Measurements from ENCODE around the gene RBFOX2. TPM values are rescaled to one million over a fixed set of nuclear protein-coding genes. Genes with fewer than 3 reads are reported as not detected.
A peak's percentile ranks its signal among the peaks of the same experiment; 100 is the strongest.
"Not testable (repeated sequence)": the region's sequence is repeated elsewhere in the genome, so short reads cannot be mapped to it uniquely, and the experiment has no call there.

Gene RBFOX2
- polyA plus RNA-seq, 1 donor: 67.0 TPM

DNA sequence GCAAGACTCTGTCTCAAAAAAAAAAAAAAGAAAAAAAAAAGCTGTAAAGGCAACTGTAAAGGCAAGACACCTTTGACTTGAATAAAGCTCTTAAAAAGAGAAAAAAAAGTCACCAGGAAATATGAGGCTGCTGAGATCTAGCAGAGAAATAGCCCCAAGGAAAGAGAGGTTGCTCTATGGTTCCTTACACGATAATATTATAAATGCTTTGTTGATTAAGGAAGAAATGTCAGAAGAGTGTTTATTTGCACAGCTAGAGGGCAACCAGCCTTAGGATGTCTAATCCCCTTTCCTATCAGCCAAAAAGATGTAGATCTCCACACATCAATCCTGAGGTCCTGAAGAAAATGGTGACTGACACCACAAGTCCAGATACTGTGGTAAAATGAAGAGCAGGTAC is 32.0 kb downstream of the RBFOX2 start:
- no peak overlapping the region for H3K4me3 ChIP-seq (ENCODE audit: low read length)
- no peaks in the 10 kb centered on the region for H3K36me3 ChIP-seq (ENCODE audit: control insufficient read depth, insufficient read depth, low read length)
- WGBS (ENCODE audit: insufficient coverage, low lambda C conversion rate): 63% methylated on average over 1 of the region's 1 CpG
- peak overlapping the region; percentile 37 for H3K27ac ChIP-seq (ENCODE audit: low read length)
- no peaks in the 10 kb centered on the region for H3K27me3 ChIP-seq (ENCODE audit: control insufficient read depth, insufficient read depth, low read length)
- H3K9me3 ChIP-seq (ENCODE audit: control insufficient read depth, low read depth, low read length): no peaks in the 10 kb centered on the region
- H3K4me1 ChIP-seq (ENCODE audit: control insufficient read depth, insufficient read depth, low read length): peaks cover 4% of the 10 kb centered on the region
- no peak for DNase-seq

DNA sequence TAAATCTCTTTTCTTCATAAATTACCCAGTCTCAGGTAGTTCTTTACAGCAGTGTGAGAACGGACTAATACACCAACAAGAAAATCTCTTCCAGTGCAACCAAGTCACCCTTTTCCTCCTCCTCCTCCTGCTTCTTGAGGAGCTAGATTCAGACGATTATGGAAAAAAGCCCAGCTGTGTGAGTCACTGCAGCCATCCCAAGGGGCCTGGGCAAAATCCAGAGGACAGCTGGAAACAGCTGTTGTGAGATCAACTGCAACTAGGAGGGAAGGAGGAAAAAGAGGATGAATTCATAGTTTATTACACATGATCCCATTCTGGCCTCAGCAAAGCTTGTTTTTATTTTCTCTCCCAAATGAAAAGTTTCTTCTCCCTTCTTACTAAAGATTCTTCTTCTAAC is 32.9 kb downstream of the RBFOX2 start:
- DNase-seq: peak; percentile 68 to 74
- no CpG with 5 or more reads among the region's 2 CpGs for WGBS (ENCODE audit: insufficient coverage, low lambda C conversion rate)
- H3K4me3 ChIP-seq (ENCODE audit: low read length): no peak overlapping the region
- H3K4me1 ChIP-seq (ENCODE audit: control insufficient read depth, insufficient read depth, low read length): peaks cover 7% of the 10 kb centered on the region
- no peaks in the 10 kb centered on the region for H3K36me3 ChIP-seq (ENCODE audit: control insufficient read depth, insufficient read depth, low read length)
- H3K9me3 ChIP-seq (ENCODE audit: control insufficient read depth, low read depth, low read length): no peaks in the 10 kb centered on the region
- H3K27ac ChIP-seq (ENCODE audit: low read length): peak overlapping the region; percentile 59
- no peaks in the 10 kb centered on the region for H3K27me3 ChIP-seq (ENCODE audit: control insufficient read depth, insufficient read depth, low read length)

DNA sequence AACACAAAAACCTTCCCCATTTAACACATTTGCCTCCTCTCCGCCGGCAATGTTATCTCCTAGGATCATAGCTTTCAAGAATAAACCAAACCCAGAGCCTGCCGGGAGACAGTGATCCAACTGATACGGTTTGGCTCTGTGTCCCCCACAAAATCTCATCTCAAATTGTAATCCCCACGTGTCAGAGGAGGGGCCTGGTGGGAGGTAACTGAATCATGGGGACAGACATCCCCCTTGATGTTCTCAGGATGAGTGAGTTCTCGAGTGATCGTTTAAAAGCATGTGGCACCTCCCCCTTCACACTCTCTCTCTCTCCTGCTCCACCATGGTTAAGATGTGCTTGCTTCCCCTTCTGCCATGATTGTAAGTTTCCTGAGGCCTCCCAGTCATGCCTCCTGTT is 33.3 kb downstream of the RBFOX2 start:
- DNase-seq: peak in 1 of 2 donors; percentile 20
- no CpG with 5 or more reads among the region's 7 CpGs for WGBS (ENCODE audit: insufficient coverage, low lambda C conversion rate)
- Histone ChIP-seq H3K4me3 (ENCODE audit: low read length) (no peak overlapping the region), H3K27me3 (ENCODE audit: control insufficient read depth, insufficient read depth, low read length) (no peaks in the 10 kb centered on the region), H3K27ac (ENCODE audit: low read length) (peak overlapping the region; percentile 59), H3K4me1 (ENCODE audit: control insufficient read depth, insufficient read depth, low read length) (peaks cover 7% of the 10 kb centered on the region), H3K9me3 (ENCODE audit: control insufficient read depth, low read depth, low read length) (no peaks in the 10 kb centered on the region), H3K36me3 (ENCODE audit: control insufficient read depth, insufficient read depth, low read length) (no peaks in the 10 kb centered on the region)

- DNase-seq; H3K27me3 ChIP-seq (ENCODE audit: control insufficient read depth, insufficient read depth, low read length); H3K27ac ChIP-seq (ENCODE audit: low read length); H3K9me3 ChIP-seq (ENCODE audit: control insufficient read depth, low read depth, low read length); H3K4me3 ChIP-seq (ENCODE audit: low read length); H3K36me3 ChIP-seq (ENCODE audit: control insufficient read depth, insufficient read depth, low read length); H3K4me1 ChIP-seq (ENCODE audit: control insufficient read depth, insufficient read depth, low read length): not testable (repeated sequence)
- no CpG with 5 or more reads among the region's 5 CpGs for WGBS (ENCODE audit: insufficient coverage, low lambda C conversion rate)
Measured at GRCh38 chr22:35993727-35994126, 34.9 kb downstream of the RBFOX2 start.

GRCh38 chr22:35993048-35993714 is 35.4 kb downstream of the RBFOX2 start:
- H3K27me3 ChIP-seq (ENCODE audit: control insufficient read depth, insufficient read depth, low read length): no peaks in the 10 kb centered on the region
- peaks cover 7% of the 10 kb centered on the region for H3K4me1 ChIP-seq (ENCODE audit: control insufficient read depth, insufficient read depth, low read length)
- H3K9me3 ChIP-seq (ENCODE audit: control insufficient read depth, low read depth, low read length): no peaks in the 10 kb centered on the region
- H3K4me3 ChIP-seq (ENCODE audit: low read length): no peak overlapping the region
- no peak overlapping the region for H3K27ac ChIP-seq (ENCODE audit: low read length)
- DNase-seq: peak; percentile 12 to 36
- H3K36me3 ChIP-seq (ENCODE audit: control insufficient read depth, insufficient read depth, low read length): no peaks in the 10 kb centered on the region
- WGBS (ENCODE audit: insufficient coverage, low lambda C conversion rate): no CpG with 5 or more reads among the region's 3 CpGs

DNA sequence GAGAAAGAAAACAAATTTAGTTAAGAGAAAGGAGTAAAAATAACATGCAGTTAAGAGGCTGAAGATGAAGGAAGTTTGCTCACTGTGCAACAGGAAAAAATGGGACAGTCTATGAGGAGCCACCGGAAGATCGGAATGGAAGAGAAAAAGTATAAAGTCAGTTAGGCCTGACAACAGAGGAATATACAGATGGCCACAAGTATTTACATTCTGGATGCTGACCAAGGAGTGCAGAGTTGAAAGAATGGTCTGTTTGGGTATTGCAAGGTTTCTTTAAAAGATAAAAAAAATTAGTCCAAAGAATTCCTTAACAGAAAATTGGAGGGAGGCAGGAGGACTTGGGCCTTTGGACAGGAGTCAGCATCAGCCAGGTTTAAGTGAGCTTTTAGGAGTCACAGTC is 37.5 kb downstream of the RBFOX2 start:
- Histone ChIP-seq H3K4me1 (ENCODE audit: control insufficient read depth, insufficient read depth, low read length) (peaks cover 11% of the 10 kb centered on the region), H3K4me3 (ENCODE audit: low read length) (no peak overlapping the region), H3K9me3 (ENCODE audit: control insufficient read depth, low read depth, low read length) (no peaks in the 10 kb centered on the region), H3K27me3 (ENCODE audit: control insufficient read depth, insufficient read depth, low read length) (no peaks in the 10 kb centered on the region), H3K36me3 (ENCODE audit: control insufficient read depth, insufficient read depth, low read length) (no peaks in the 10 kb centered on the region), H3K27ac (ENCODE audit: low read length) (peak overlapping the region; percentile 12)
- no peak for DNase-seq
- WGBS (ENCODE audit: insufficient coverage, low lambda C conversion rate): no CpG with 5 or more reads among the region's 2 CpGs

- peak in 1 of 2 donors; percentile 24 for DNase-seq
- Histone ChIP-seq H3K4me3 (ENCODE audit: low read length) (no peak overlapping the region), H3K27ac (ENCODE audit: low read length) (no peak overlapping the region), H3K9me3 (ENCODE audit: control insufficient read depth, low read depth, low read length) (no peaks in the 10 kb centered on the region), H3K36me3 (ENCODE audit: control insufficient read depth, insufficient read depth, low read length) (no peaks in the 10 kb centered on the region), H3K27me3 (ENCODE audit: control insufficient read depth, insufficient read depth, low read length) (no peaks in the 10 kb centered on the region), H3K4me1 (ENCODE audit: control insufficient read depth, insufficient read depth, low read length) (peaks cover 11% of the 10 kb centered on the region)
- WGBS (ENCODE audit: insufficient coverage, low lambda C conversion rate): 0% methylated on average over 4 of the region's 4 CpGs
Measured at GRCh38 chr22:35988030-35988429, 40.6 kb downstream of the RBFOX2 start.

- WGBS (ENCODE audit: insufficient coverage, low lambda C conversion rate): no CpG with 5 or more reads among the region's 1 CpG
- H3K4me1 ChIP-seq (ENCODE audit: control insufficient read depth, insufficient read depth, low read length): peaks cover 7% of the 10 kb centered on the region
Measured at GRCh38 chr22:35987487-35987886, 41.1 kb downstream of the RBFOX2 start.

GRCh38 chr22:35986088-35986487 is 42.5 kb downstream of the RBFOX2 start:
- H3K27ac ChIP-seq (ENCODE audit: low read length): no peak overlapping the region
- H3K9me3 ChIP-seq (ENCODE audit: control insufficient read depth, low read depth, low read length): no peaks in the 10 kb centered on the region
- no peak for DNase-seq
- peaks cover 4% of the 10 kb centered on the region for H3K4me1 ChIP-seq (ENCODE audit: control insufficient read depth, insufficient read depth, low read length)
- H3K27me3 ChIP-seq (ENCODE audit: control insufficient read depth, insufficient read depth, low read length): no peaks in the 10 kb centered on the region
- H3K36me3 ChIP-seq (ENCODE audit: control insufficient read depth, insufficient read depth, low read length): no peaks in the 10 kb centered on the region
- 50% methylated on average over 1 of the region's 2 CpGs for WGBS (ENCODE audit: insufficient coverage, low lambda C conversion rate)
- no peak overlapping the region for H3K4me3 ChIP-seq (ENCODE audit: low read length)

More at GRCh38 chr22:35987487-35987886, 41.1 kb downstream of the RBFOX2 start:
- DNase-seq: peak; percentile 22 to 53
- no peak overlapping the region for H3K4me3 ChIP-seq (ENCODE audit: low read length)
- no peaks in the 10 kb centered on the region for H3K9me3 ChIP-seq (ENCODE audit: control insufficient read depth, low read depth, low read length)
- H3K27me3 ChIP-seq (ENCODE audit: control insufficient read depth, insufficient read depth, low read length): no peaks in the 10 kb centered on the region
- no peak overlapping the region for H3K27ac ChIP-seq (ENCODE audit: low read length)
- no peaks in the 10 kb centered on the region for H3K36me3 ChIP-seq (ENCODE audit: control insufficient read depth, insufficient read depth, low read length)

- no peaks in the 10 kb centered on the region for H3K27me3 ChIP-seq (ENCODE audit: control insufficient read depth, insufficient read depth, low read length)
- WGBS (ENCODE audit: insufficient coverage, low lambda C conversion rate): no CpG with 5 or more reads among the region's 3 CpGs
- no peak overlapping the region for H3K27ac ChIP-seq (ENCODE audit: low read length)
- no peaks in the 10 kb centered on the region for H3K36me3 ChIP-seq (ENCODE audit: control insufficient read depth, insufficient read depth, low read length)
- H3K9me3 ChIP-seq (ENCODE audit: control insufficient read depth, low read depth, low read length): no peaks in the 10 kb centered on the region
- DNase-seq: no peak
- H3K4me3 ChIP-seq (ENCODE audit: low read length): no peak overlapping the region
- peaks cover 4% of the 10 kb centered on the region for H3K4me1 ChIP-seq (ENCODE audit: control insufficient read depth, insufficient read depth, low read length)
Measured at GRCh38 chr22:35985371-35985770, 43.3 kb downstream of the RBFOX2 start.

Data from large intestine (tissue), 3 donors.